PFSK-1 (cell line): ENCODE results near the gene JAKMIP1.

ENCODE experiments used
- FOXP2 ChIP-seq: optimal IDR thresholded peaks from 2 replicates; pipeline ENCODE3; 2011; ENCODE audit warnings: borderline replicate concordance, control low read depth, inconsistent platforms; ENCODE audit not compliant: insufficient read depth; ENCODE audit errors: extremely low read length, extremely low read depth
- POLR2AphosphoS5 ChIP-seq: IDR thresholded peaks from 2 replicates; pipeline ENCODE4 v1.6.1; 2012; ENCODE audit warnings: low read depth, mild to moderate bottlenecking, control low read depth, low read length, moderate library complexity
- REST ChIP-seq, 2 experiments: IDR thresholded peaks; 2 replicates each; pipeline versions ENCODE4 v1.6.1 to v1.8.0; 2011 to 2012; ENCODE audit warnings: low read depth in 2 of 2, low read length in 2 of 2, control low read depth in 1 of 2, inconsistent platforms in 1 of 2, mild to moderate bottlenecking in 1 of 2, moderate library complexity in 1 of 2; ENCODE audit not compliant: insufficient read depth in 1 of 2
- SIN3A ChIP-seq: IDR thresholded peaks from 2 replicates; pipeline ENCODE4 v1.6.1; 2012; ENCODE audit warnings: mild to moderate bottlenecking, low read length, moderate library complexity, borderline replicate concordance; ENCODE audit not compliant: insufficient read depth
- TAF1 ChIP-seq: IDR thresholded peaks from 2 replicates; pipeline ENCODE4 v1.6.1; 2012; ENCODE audit warnings: low read length, control low read depth, borderline replicate concordance; ENCODE audit not compliant: insufficient read depth

The JAKMIP1 gene

GRCh38 chr4:6216588-6216987, 16.2 kb upstream of the JAKMIP1 start:
- TF ChIP-seq POLR2AphosphoS5 = no peak
- TF ChIP-seq SIN3A = no peak
- no peak for TF ChIP-seq TAF1
- TF ChIP-seq FOXP2 = no peak
- no peak for TF ChIP-seq REST (IDR thresholded peaks at IDR 0.05; ENCODE audit: insufficient read depth in 1 of 2, low read depth in 2 of 2, low read length in 2 of 2)

- TF ChIP-seq FOXP2 (no peak), POLR2AphosphoS5 (no peak), REST (IDR thresholded peaks at IDR 0.05; ENCODE audit: insufficient read depth in 1 of 2, low read depth in 2 of 2, low read length in 2 of 2) (no peak), TAF1 (no peak), SIN3A (no peak)
These were observed 9.6 kb upstream of the JAKMIP1 start for GRCh38 chr4:6209921-6210320.

- TF ChIP-seq FOXP2 = no peak
- TF ChIP-seq POLR2AphosphoS5 = no peak
- no peak for TF ChIP-seq TAF1
- TF ChIP-seq REST (IDR thresholded peaks at IDR 0.05; ENCODE audit: insufficient read depth in 1 of 2, low read depth in 2 of 2, low read length in 2 of 2) = no peak
- TF ChIP-seq SIN3A = no peak
These were observed 8.1 kb upstream of the JAKMIP1 start for GRCh38 chr4:6208416-6208815.

- TF ChIP-seq FOXP2 (no peak), REST (IDR thresholded peaks at IDR 0.05; ENCODE audit: insufficient read depth in 1 of 2, low read depth in 2 of 2, low read length in 2 of 2) (no peak), SIN3A (no peak), POLR2AphosphoS5 (no peak), TAF1 (no peak)
These were observed 7.3 kb upstream of the JAKMIP1 start for GRCh38 chr4:6207602-6208001.

- no peak for TF ChIP-seq POLR2AphosphoS5
These were observed 6.5 kb upstream of the JAKMIP1 start for GRCh38 chr4:6206771-6207290.
